Measurements from ENCODE around the gene XYLT2. TPM values are rescaled to one million over a fixed set of nuclear protein-coding genes. Genes with fewer than 3 reads are reported as not detected.

XYLT2 gene
- polyA plus RNA-seq, 2 of the 4 experiments (the other 2 are of a cell fraction) = 9.7 to 15.8 TPM

GRCh38 chr17:50365649-50366393 lies 19.9 kb downstream of the XYLT2 start:
- Histone ChIP-seq H3K4me2 (no peak overlapping the region), H3K27ac (no peak overlapping the region), H3K9me3 (no peaks in the 10 kb centered on the region), H3K4me1 (peaks cover 3% of the 10 kb centered on the region; the same call in 1 of the 3 replicates), H3K4me3 (no peak overlapping the region)
- 93% methylated on average over 14 of the region's 14 CpGs for WGBS (ENCODE audit: missing lambda C conversion rate)
- ChIA-PET CTCF (interaction anchor here (1.1 to 33.9 kb wide), 10 partner anchors 9 to 166 kb away, joined by 3 to 445 read pairs (median 4); partner anchors contain the start of genes LRRC59, RSAD1 and XYLT2), POLR2A (interaction anchor here (1.2 kb wide), 1 partner anchor 20 kb away, joined by 4 read pairs; the partner anchor contains the start of gene XYLT2)
- DNase-seq (ENCODE audit: low read depth in 1 of 2, low spot score in 1 of 2) = no peak
- TF ChIP-seq JUN (IDR thresholded peaks at IDR 0.05) = no peak
- no peak for FAIRE-seq
- no peak for ATAC-seq

DNA sequence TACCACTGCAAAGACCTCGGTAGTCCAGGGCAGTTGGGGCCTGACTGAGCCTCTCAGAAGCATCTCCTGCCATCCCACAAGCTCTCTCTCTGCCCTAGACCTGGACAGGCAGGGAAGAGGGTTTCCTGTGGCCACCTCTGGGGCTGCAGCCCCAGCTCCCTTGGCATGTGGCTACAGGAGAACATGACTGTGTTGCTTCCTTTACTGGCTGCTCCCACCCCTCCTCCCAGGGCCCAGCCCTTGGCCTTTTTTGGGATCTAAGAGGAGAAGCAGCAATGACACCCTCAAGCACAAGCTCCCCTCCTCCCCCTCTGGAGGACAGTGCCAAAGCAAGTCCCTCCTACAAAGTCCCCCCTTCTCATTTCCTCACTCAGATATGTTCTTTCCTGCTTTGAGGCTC lies 21.5 kb downstream of the XYLT2 start:
- no peak for FAIRE-seq
- no peak for ATAC-seq
- no peaks in the 10 kb centered on the region for H3K9me3 ChIP-seq
- no peak overlapping the region for H3K4me2 ChIP-seq
- H3K4me3 ChIP-seq = no peak overlapping the region
- H3K27ac ChIP-seq = no peak overlapping the region
- CTCF ChIA-PET = interaction anchor here (1.3 to 33.9 kb wide), 5 partner anchors 9 to 198 kb away, joined by 3 to 445 read pairs (median 4); partner anchors contain the start of gene LRRC59
- TF ChIP-seq FOSB (CRISPR knock-in tag; IDR thresholded peaks at IDR 0.05) (no peak), BHLHE40 (IDR thresholded peaks at IDR 0.05; ENCODE audit: low read depth, low read length) (no peak), PBX3 (IDR thresholded peaks at IDR 0.05) (no peak), SMC3 (IDR thresholded peaks at IDR 0.05) (no peak), HOXB13 (CRISPR knock-in tag; IDR thresholded peaks at IDR 0.05; ENCODE audit: low read depth) (no peak), TFCP2L1 (CRISPR knock-in tag; IDR thresholded peaks at IDR 0.05) (no peak), ESRRA (IDR thresholded peaks at IDR 0.05; ENCODE audit: borderline replicate concordance, low read length) (no peak), KDM1A (IDR thresholded peaks at IDR 0.05; ENCODE audit: low read depth) (no peak)
- POLR2A ChIA-PET = no interaction called here
- no peak for DNase-seq (ENCODE audit: low read depth in 1 of 2, low spot score in 1 of 2)
- 65% methylated on average over 1 of the region's 1 CpG for WGBS (ENCODE audit: missing lambda C conversion rate)
- peaks cover 11% of the 10 kb centered on the region; the same call in 2 of the 3 replicates for H3K4me1 ChIP-seq

- Histone ChIP-seq H3K4me1 (peaks cover 14% of the 10 kb centered on the region; the same call in 2 of the 3 replicates), H3K9me3 (no peaks in the 10 kb centered on the region), H3K27ac (no peak overlapping the region), H3K4me2 (no peak overlapping the region), H3K4me3 (no peak overlapping the region)
- WGBS (ENCODE audit: missing lambda C conversion rate) = 94% methylated on average over 5 of the region's 5 CpGs
- no peak for DNase-seq (ENCODE audit: low read depth in 1 of 2, low spot score in 1 of 2)
- FAIRE-seq = no peak
- ChIA-PET POLR2A (no interaction called here), CTCF (interaction anchor here (0.6 to 33.9 kb wide), 4 partner anchors 9 to 135 kb away, joined by 3 to 445 read pairs (median 57); partner anchors contain the start of gene LRRC59)
- TF ChIP-seq PHF8 (IDR thresholded peaks at IDR 0.05; ENCODE audit: borderline replicate concordance, low read depth) = no peak
- no peak for TF ChIP-seq RARB (CRISPR knock-in tag; IDR thresholded peaks at IDR 0.05)
- TF ChIP-seq, protein P1, sequence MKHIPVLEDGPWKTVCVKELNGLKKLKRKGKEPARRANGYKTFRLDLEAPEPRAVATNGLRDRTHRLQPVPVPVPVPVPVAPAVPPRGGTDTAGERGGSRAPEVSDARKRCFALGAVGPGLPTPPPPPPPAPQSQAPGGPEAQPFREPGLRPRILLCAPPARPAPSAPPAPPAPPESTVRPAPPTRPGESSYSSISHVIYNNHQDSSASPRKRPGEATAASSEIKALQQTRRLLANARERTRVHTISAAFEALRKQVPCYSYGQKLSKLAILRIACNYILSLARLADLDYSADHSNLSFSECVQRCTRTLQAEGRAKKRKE (CRISPR knock-in tag; IDR thresholded peaks at IDR 0.05; ENCODE audit: low read depth) = no peak
- TF ChIP-seq PBX3 (IDR thresholded peaks at IDR 0.05) = no peak
- no peak for ATAC-seq
These were observed 24.1 kb downstream of the XYLT2 start for GRCh38 chr17:50370052-50370451.

DNA sequence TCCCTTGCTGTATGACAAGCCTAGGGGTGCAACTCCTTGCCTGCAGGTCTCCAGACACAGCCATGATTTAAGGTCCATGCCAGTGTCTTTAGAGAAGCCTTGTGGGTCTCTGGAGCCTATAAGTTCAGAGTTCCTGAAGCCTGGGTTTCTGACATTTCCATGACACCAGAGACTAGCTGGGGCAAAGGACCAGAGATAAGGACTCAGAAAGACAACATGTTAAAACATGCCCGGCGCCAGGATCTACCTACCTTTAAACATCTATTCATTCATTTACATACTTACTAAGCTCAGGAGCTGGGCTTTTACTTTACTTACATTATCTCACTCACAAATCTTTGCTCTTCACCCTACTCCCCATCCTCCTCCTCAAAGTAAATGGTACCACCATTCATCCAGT lies 25.6 kb downstream of the XYLT2 start:
- ChIA-PET POLR2A (interaction anchor here (1.1 kb wide), 1 partner anchor 9 kb away, joined by 3 read pairs; no protein-coding TSS in a partner anchor), CTCF (interaction anchor here (0.9 to 33.9 kb wide), 5 partner anchors 10 to 107 kb away, joined by 3 to 445 read pairs (median 5); partner anchors contain the start of genes LRRC59 and RSAD1)
- ATAC-seq (no peak), DNase-seq (ENCODE audit: low read depth in 1 of 2, low spot score in 1 of 2) (no peak), FAIRE-seq (no peak)
- TF ChIP-seq BCL3 (IDR thresholded peaks at IDR 0.05) (no peak), RAD21 (conservative IDR thresholded peaks at IDR 0.05 in 1 of 2, IDR thresholded peaks at IDR 0.05 in 1 of 2) (no peak), JUNB (IDR thresholded peaks at IDR 0.05) (no peak), JUN (IDR thresholded peaks at IDR 0.05) (0 out of 5 replicates have a peak, but pooled peaks of 1 of the 2 experiments have one; percentile 7), NPAS2 (CRISPR knock-in tag; IDR thresholded peaks at IDR 0.05; ENCODE audit: borderline replicate concordance) (no peak)
- TF ChIP-seq, protein P2, sequence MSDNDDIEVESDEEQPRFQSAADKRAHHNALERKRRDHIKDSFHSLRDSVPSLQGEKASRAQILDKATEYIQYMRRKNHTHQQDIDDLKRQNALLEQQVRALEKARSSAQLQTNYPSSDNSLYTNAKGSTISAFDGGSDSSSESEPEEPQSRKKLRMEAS (IDR thresholded peaks at IDR 0.05) = no peak
- WGBS (ENCODE audit: missing lambda C conversion rate) = 99% methylated on average over 2 of the region's 2 CpGs
- Histone ChIP-seq H3K4me1 (peaks cover 14% of the 10 kb centered on the region; the same call in 2 of the 3 replicates), H3K4me3 (no peak overlapping the region), H3K4me2 (peak overlapping the region; percentile 81), H3K9me3 (no peaks in the 10 kb centered on the region), H3K27ac (peak overlapping the region; percentile 14 to 95; a peak in 3 of 6 replicates)
